ENCODE data around the gene FOXE1.

GRCh38 chr9:97859346-97859745 is 6.3 kb downstream of the FOXE1 start:
- TF ChIP-seq POLR2A (IDR thresholded peaks at IDR 0.05) = no peak
- TF ChIP-seq CTCF (IDR thresholded peaks at IDR 0.05) = no peak
